Small intestine (tissue), 7 donors: ENCODE results near the gene MYO7A. TPM values are rescaled to one million over a fixed set of nuclear protein-coding genes. Genes with fewer than 3 reads are reported as not detected.

Experiments
- DNase-seq, 2 donors: peaks; one replicate each; pipeline versions ENCODE4 v3.0.0 to v3.0.0-alpha.2; 2013
- FAIRE-seq: peaks from 2 replicates; lab custom pipeline; 2012; peaks lifted over from hg19 to GRCh38; lab: Jason Lieb, UNC
- H3K27ac ChIP-seq, 3 donors: one replicate each; pipeline ENCODE4 v1.5.1; 2013; ENCODE audit warnings: low read length in 2 of 3, mild to moderate bottlenecking in 2 of 3, control low read depth in 1 of 3, inconsistent platforms in 1 of 3, low read depth in 1 of 3, moderate library complexity in 1 of 3
- H3K27me3 ChIP-seq, 3 donors: one replicate each; pipeline ENCODE4 v1.6.1; 2013; ENCODE audit warnings: low read length in 3 of 3, inconsistent platforms in 1 of 3; ENCODE audit not compliant: control insufficient read depth in 3 of 3, insufficient read depth in 3 of 3
- H3K36me3 ChIP-seq, 3 donors: one replicate each; pipeline ENCODE4 v1.6.1; 2013; ENCODE audit warnings: low read length in 3 of 3, inconsistent platforms in 1 of 3, low read depth in 1 of 3, mild to moderate bottlenecking in 1 of 3, moderate library complexity in 1 of 3; ENCODE audit not compliant: control insufficient read depth in 3 of 3, insufficient read depth in 2 of 3
- H3K4me1 ChIP-seq, 3 donors: one replicate each; pipeline ENCODE4 v1.6.1; 2013; ENCODE audit warnings: low read length in 2 of 3, inconsistent platforms in 1 of 3, low read depth in 1 of 3, mild to moderate bottlenecking in 1 of 3, moderate library complexity in 1 of 3; ENCODE audit not compliant: control insufficient read depth in 3 of 3, insufficient read depth in 2 of 3
- H3K4me3 ChIP-seq, 3 donors: one replicate each; pipeline ENCODE4 v1.5.1; 2013; ENCODE audit warnings: low read length in 3 of 3, control low read depth in 1 of 3, inconsistent platforms in 1 of 3, low read depth in 1 of 3, mild to moderate bottlenecking in 1 of 3, moderate library complexity in 1 of 3
- H3K9me3 ChIP-seq, 2 donors: one replicate each; pipeline ENCODE4 v1.6.1; 2013; ENCODE audit warnings: low read depth in 1 of 2, low read length in 1 of 2; ENCODE audit not compliant: control insufficient read depth in 2 of 2, insufficient read depth in 1 of 2
- WGBS, 3 donors: extraction: QIAGEN DNeasy Blood & Tissue Kit; methylation state at CpG; one replicate each; pipeline ENCODE4 v1.1.7; 2013; 5-methylcytosine and 5-hydroxymethylcytosine counted together
- polyA plus RNA-seq, 4 donors: library from polyadenylated mRNA; stranded (reverse) in 3 of 4; unstranded in 1 of 4; fragments of 200-250 nt in 3 of 4; fragments of 120-200 nt in 1 of 4; gene quantifications; one replicate each; pipeline versions ENCODE4 v1.2.1 to v1.2.3, GENCODE V29; 2013
- donor health status: healthy with polysubstance abuse.
- donor health status: control.
- donor health status: control.
- donor health status: Bipolar disorder and iron deficiency.
- donor health status: healthy.

The MYO7A gene
- polyA plus RNA-seq, 4 donors: 1.4 to 74.2 (median 2.2) TPM

- Histone ChIP-seq H3K9me3 (no peaks in the 10 kb centered on the region), H3K4me1 (peaks cover 5 to 19% (median 17%) of the 10 kb centered on the region in 3 donors), H3K4me3 (no peak overlapping the region), H3K27ac (no peak overlapping the region), H3K27me3 (no peaks in the 10 kb centered on the region), H3K36me3 (peaks cover 6 to 72% (median 6%) of the 10 kb centered on the region in 3 donors)
- DNase-seq (no peak), FAIRE-seq (no peak)
- 80 to 88% (median 80%) methylated on average over 8 of the region's 8 CpGs for WGBS, 3 donors
These were observed 23.3 kb upstream of the MYO7A start for GRCh38 chr11:77104727-77105126.

GRCh38 chr11:77106321-77106720 is 21.7 kb upstream of the MYO7A start:
- Histone ChIP-seq H3K27ac (peak overlapping the region in 1 of 3 donors; percentile 83), H3K9me3 (no peaks in the 10 kb centered on the region), H3K4me3 (no peak overlapping the region), H3K36me3 (peaks cover 5 to 65% (median 6%) of the 10 kb centered on the region in 3 donors), H3K27me3 (no peaks in the 10 kb centered on the region), H3K4me1 (peaks cover 9 to 26% (median 19%) of the 10 kb centered on the region in 3 donors)
- FAIRE-seq: no peak
- 52 to 77% (median 56%) methylated on average over 7 of the region's 7 CpGs for WGBS, 3 donors
- DNase-seq: peak in 1 of 2 donors; percentile 60

- peak overlapping the region in 1 of 3 donors; percentile 83 for H3K27ac ChIP-seq
- no peak overlapping the region for H3K4me3 ChIP-seq
- H3K36me3 ChIP-seq: peaks cover under 1 to 61% (median 6%) of the 10 kb centered on the region in 3 donors
- 95 to 98% (median 96%) methylated on average over 11 to 13 of the region's 13 CpGs for WGBS, 3 donors
- no peaks in the 10 kb centered on the region for H3K27me3 ChIP-seq
- no peaks in the 10 kb centered on the region for H3K9me3 ChIP-seq
- FAIRE-seq (no peak), DNase-seq (no peak)
- H3K4me1 ChIP-seq: peaks cover 9 to 26% (median 19%) of the 10 kb centered on the region in 3 donors
These were observed 21.3 kb upstream of the MYO7A start for GRCh38 chr11:77106759-77107158.

- FAIRE-seq: no peak
- H3K4me3 ChIP-seq: no peak overlapping the region
- H3K27ac ChIP-seq: peak overlapping the region in 2 of 3 donors; percentile 78 to 83
- WGBS, 3 donors: 19 to 43% (median 43%) methylated on average over 3 of the region's 3 CpGs
- no peaks in the 10 kb centered on the region for H3K9me3 ChIP-seq
- H3K4me1 ChIP-seq: peaks cover 9 to 29% (median 22%) of the 10 kb centered on the region in 3 donors
- H3K36me3 ChIP-seq: peaks cover 0 to 60% (median 3%) of the 10 kb centered on the region in 3 donors
- DNase-seq: peak in 1 of 2 donors; percentile 88
- no peaks in the 10 kb centered on the region for H3K27me3 ChIP-seq
These were observed 20.1 kb upstream of the MYO7A start for GRCh38 chr11:77107950-77108349.

GRCh38 chr11:77108436-77108835 is 19.6 kb upstream of the MYO7A start:
- Histone ChIP-seq H3K27me3 (no peaks in the 10 kb centered on the region), H3K4me1 (peaks cover 9 to 31% (median 27%) of the 10 kb centered on the region in 3 donors), H3K36me3 (peaks cover 0 to 59% (median 0%) of the 10 kb centered on the region in 3 donors), H3K27ac (peak overlapping the region in 2 of 3 donors; percentile 78 to 83), H3K4me3 (no peak overlapping the region), H3K9me3 (no peaks in the 10 kb centered on the region)
- FAIRE-seq: no peak
- peak in 1 of 2 donors; percentile 81 for DNase-seq
- WGBS, 3 donors: 7 to 65% (median 37%) methylated on average over 9 of the region's 9 CpGs

- Histone ChIP-seq H3K27ac (peak overlapping the region in 1 of 3 donors; percentile 3), H3K4me3 (no peak overlapping the region), H3K27me3 (no peaks in the 10 kb centered on the region), H3K36me3 (peaks cover 0 to 56% (median 0%) of the 10 kb centered on the region in 3 donors), H3K9me3 (no peaks in the 10 kb centered on the region), H3K4me1 (peaks cover 9 to 31% (median 27%) of the 10 kb centered on the region in 3 donors)
- DNase-seq (no peak), FAIRE-seq (no peak)
- 71 to 82% (median 77%) methylated on average over 11 of the region's 11 CpGs for WGBS, 3 donors
These were observed 18.6 kb upstream of the MYO7A start for GRCh38 chr11:77109236-77110019.

- FAIRE-seq (no peak), DNase-seq (no peak)
- peak overlapping the region in 1 of 3 donors; percentile 37 for H3K27ac ChIP-seq
- peaks cover 7 to 31% (median 18%) of the 10 kb centered on the region in 3 donors for H3K4me1 ChIP-seq
- peaks cover 0 to 56% (median 0%) of the 10 kb centered on the region in 3 donors for H3K36me3 ChIP-seq
- no peaks in the 10 kb centered on the region for H3K27me3 ChIP-seq
- WGBS, 3 donors: 75 to 91% (median 86%) methylated on average over 6 of the region's 6 CpGs
- H3K9me3 ChIP-seq: no peaks in the 10 kb centered on the region
- H3K4me3 ChIP-seq: no peak overlapping the region
These were observed 17.2 kb upstream of the MYO7A start for GRCh38 chr11:77110836-77111235.

- DNase-seq: peak in 1 of 2 donors; percentile 61
- H3K27ac ChIP-seq: peak overlapping the region in 1 of 3 donors; percentile 37
- no peaks in the 10 kb centered on the region for H3K9me3 ChIP-seq
- FAIRE-seq: no peak
- 45 to 63% (median 47%) methylated on average over 3 of the region's 3 CpGs for WGBS, 3 donors
- H3K27me3 ChIP-seq: no peaks in the 10 kb centered on the region
- no peak overlapping the region for H3K4me3 ChIP-seq
- H3K36me3 ChIP-seq: peaks cover 0 to 57% (median 0%) of the 10 kb centered on the region in 3 donors
- H3K4me1 ChIP-seq: peaks cover 7 to 28% (median 17%) of the 10 kb centered on the region in 3 donors
These were observed 16.8 kb upstream of the MYO7A start for GRCh38 chr11:77111277-77111676.
